ENCODE measurements around the gene ATG7. TPM values are rescaled to one million over a fixed set of nuclear protein-coding genes. Genes with fewer than 3 reads are reported as not detected.

ATG7 gene
- total RNA-seq, 2 experiments from 2014 or later = 21.7 to 28.4 TPM

DNA sequence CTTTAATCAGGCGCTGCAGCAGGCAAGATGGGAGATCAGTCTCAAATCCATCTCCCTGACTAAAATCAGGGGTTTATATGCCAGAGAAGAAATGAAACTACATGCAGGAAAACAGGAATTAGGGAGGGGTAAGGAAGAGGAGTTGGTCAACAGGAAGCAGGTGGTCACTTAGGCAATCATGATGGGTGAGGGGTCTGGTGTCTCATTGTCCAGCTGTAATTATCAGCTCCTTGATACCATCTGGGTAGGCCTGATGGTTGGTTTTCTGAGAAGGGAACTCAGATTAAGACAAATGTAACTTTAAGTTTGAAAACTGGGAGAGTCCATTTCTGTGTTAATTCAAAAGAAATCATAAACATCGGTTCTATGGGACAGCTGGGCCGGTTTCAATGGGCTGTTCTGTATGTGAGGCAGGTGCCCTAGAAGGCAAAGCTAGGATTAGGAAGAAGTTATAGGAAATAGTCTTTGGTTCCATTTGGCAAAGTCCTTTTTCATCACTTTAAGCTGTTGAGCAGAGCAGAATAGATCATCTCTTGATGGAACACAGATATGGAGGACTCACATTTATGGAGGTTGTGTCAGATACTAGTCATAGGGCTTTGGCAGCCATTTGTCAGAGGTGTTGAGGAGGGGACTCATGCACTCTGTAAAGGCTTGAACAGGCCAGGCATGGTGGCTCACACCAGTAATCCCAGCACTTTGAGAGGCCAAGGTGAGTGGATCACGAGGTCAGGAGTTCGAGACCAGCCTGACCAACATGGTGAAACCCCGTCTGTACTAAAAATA, 222.1 kb downstream of the ATG7 start:
- no peaks in the 10 kb centered on the region; the same call in 1 of the 2 replicates for H3K36me3 ChIP-seq (ENCODE audit: insufficient read depth, low read length)
- ChIA-PET CTCF (ENCODE audit: unreplicated experiment) (no interaction called here), POLR2A (interaction anchor here (0.6 kb wide), 1 partner anchor 68 kb away, joined by 3 read pairs; no protein-coding TSS in a partner anchor)
- no peak overlapping the region for H3K4me2 ChIP-seq (ENCODE audit: low read length)
- DNase-seq (ENCODE audit: low spot score) = no peak
- H2AFZ ChIP-seq (ENCODE audit: low read length) = no peak overlapping the region
- H3K27ac ChIP-seq (ENCODE audit: low read depth, low read length, poor library complexity, severe bottlenecking) = no peak overlapping the region
- H3K79me2 ChIP-seq (ENCODE audit: insufficient read depth, low read depth, low read length) = no peaks in the 10 kb centered on the region
- H3K9me3 ChIP-seq (ENCODE audit: low read length) = 0 out of 2 replicates have a peak, but pooled peaks cover 8% of the 10 kb centered on the region
- intact Hi-C loops (cut with micrococcal nuclease; ENCODE audit: unreplicated experiment) = no loop called here
- no peaks in the 10 kb centered on the region for H4K20me1 ChIP-seq (ENCODE audit: insufficient read depth, low read length)
- H3K4me3 ChIP-seq (ENCODE audit: low read depth, low read length, poor library complexity, severe bottlenecking) = no peak overlapping the region
- TF ChIP-seq EZH2phosphoT487 (IDR thresholded peaks at IDR 0.05; ENCODE audit: borderline replicate concordance, low read depth, low read length) = no peak
- TF ChIP-seq, protein P1, sequence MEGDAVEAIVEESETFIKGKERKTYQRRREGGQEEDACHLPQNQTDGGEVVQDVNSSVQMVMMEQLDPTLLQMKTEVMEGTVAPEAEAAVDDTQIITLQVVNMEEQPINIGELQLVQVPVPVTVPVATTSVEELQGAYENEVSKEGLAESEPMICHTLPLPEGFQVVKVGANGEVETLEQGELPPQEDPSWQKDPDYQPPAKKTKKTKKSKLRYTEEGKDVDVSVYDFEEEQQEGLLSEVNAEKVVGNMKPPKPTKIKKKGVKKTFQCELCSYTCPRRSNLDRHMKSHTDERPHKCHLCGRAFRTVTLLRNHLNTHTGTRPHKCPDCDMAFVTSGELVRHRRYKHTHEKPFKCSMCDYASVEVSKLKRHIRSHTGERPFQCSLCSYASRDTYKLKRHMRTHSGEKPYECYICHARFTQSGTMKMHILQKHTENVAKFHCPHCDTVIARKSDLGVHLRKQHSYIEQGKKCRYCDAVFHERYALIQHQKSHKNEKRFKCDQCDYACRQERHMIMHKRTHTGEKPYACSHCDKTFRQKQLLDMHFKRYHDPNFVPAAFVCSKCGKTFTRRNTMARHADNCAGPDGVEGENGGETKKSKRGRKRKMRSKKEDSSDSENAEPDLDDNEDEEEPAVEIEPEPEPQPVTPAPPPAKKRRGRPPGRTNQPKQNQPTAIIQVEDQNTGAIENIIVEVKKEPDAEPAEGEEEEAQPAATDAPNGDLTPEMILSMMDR (conservative IDR thresholded peaks at IDR 0.05; ENCODE audit: low read length) = no peak
- H3K4me1 ChIP-seq (ENCODE audit: insufficient read depth, low read length, poor library complexity, severe bottlenecking) = no peaks in the 10 kb centered on the region
- BruUV-seq (replicated peaks) = no TSS peak
- H3K9me2 ChIP-seq (ENCODE audit: insufficient read depth, low read length) = no peaks in the 10 kb centered on the region

DNA sequence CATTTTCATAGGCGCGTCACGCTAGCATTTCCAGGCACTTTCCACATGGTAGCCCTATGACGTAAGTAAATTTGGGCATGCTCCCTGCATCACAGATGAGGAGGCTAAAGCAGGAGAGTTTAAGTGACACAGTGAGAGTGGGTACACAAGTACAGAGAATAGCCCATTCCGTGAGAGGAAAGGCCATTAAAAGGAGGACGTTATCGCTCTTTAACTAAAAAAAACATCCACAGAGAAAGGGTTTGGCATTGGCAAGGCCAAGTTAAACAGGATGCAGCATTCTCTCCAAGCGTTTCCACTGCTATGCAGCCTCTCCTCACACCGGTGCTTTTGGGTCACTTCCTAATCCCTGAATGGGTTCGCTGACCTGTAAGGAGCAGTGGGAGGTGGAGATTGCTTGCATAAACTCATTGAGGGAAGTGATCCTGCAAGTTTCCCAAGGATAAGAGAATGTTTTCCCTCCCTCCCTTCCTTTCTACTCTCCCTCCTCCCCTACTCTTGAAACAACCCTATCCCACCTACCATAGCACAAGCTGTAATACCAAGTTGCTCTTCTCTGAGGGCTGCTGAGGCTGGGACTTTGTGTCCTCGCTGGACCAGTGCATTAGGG, 223.9 kb downstream of the ATG7 start:
- Histone ChIP-seq H2AFZ (ENCODE audit: low read length) (no peak overlapping the region), H3K4me1 (ENCODE audit: insufficient read depth, low read length, poor library complexity, severe bottlenecking) (no peaks in the 10 kb centered on the region), H3K36me3 (ENCODE audit: insufficient read depth, low read length) (no peaks in the 10 kb centered on the region; the same call in 1 of the 2 replicates), H3K4me2 (ENCODE audit: low read length) (no peak overlapping the region), H4K20me1 (ENCODE audit: insufficient read depth, low read length) (no peaks in the 10 kb centered on the region), H3K4me3 (ENCODE audit: low read depth, low read length, poor library complexity, severe bottlenecking) (no peak overlapping the region), H3K9me2 (ENCODE audit: insufficient read depth, low read length) (no peaks in the 10 kb centered on the region), H3K27ac (ENCODE audit: low read depth, low read length, poor library complexity, severe bottlenecking) (no peak overlapping the region), H3K9me3 (ENCODE audit: low read length) (0 out of 2 replicates have a peak, but pooled peaks cover 8% of the 10 kb centered on the region), H3K79me2 (ENCODE audit: insufficient read depth, low read depth, low read length) (no peaks in the 10 kb centered on the region)
- intact Hi-C loops (cut with micrococcal nuclease; ENCODE audit: unreplicated experiment) = no loop called here
- TF ChIP-seq, protein P1 (conservative IDR thresholded peaks at IDR 0.05; ENCODE audit: low read length) = no peak
- no peak for TF ChIP-seq EZH2phosphoT487 (IDR thresholded peaks at IDR 0.05; ENCODE audit: borderline replicate concordance, low read depth, low read length)
- no peak for DNase-seq (ENCODE audit: low spot score)
- ChIA-PET POLR2A (no interaction called here), CTCF (ENCODE audit: unreplicated experiment) (no interaction called here)
- BruUV-seq (replicated peaks) = no TSS peak

DNA sequence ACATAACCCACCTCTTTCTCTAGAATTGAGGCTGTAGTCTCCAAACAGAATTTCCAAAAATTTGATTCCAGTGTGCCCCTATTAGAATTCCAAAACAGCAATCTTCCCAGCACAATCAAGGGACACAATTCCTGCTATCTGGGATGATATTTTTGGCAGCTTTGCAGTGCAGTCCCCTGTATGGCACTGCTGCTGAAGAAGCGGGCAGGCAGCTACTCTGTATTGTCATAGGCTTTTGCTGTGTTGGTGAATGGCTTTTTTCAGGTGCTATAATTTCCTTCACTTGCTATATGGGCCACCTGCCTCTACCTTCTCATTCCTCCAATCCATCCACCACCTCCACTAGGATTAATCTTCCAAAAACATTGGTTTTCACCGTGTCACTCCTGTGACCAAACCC, 226.0 kb downstream of the ATG7 start:
- ChIA-PET CTCF (ENCODE audit: unreplicated experiment) (no interaction called here), POLR2A (no interaction called here)
- TF ChIP-seq, protein P1 (conservative IDR thresholded peaks at IDR 0.05; ENCODE audit: low read length) = no peak
- no peak for TF ChIP-seq EZH2phosphoT487 (IDR thresholded peaks at IDR 0.05; ENCODE audit: borderline replicate concordance, low read depth, low read length)
- no peaks in the 10 kb centered on the region for H3K4me1 ChIP-seq (ENCODE audit: insufficient read depth, low read length, poor library complexity, severe bottlenecking)
- no peaks in the 10 kb centered on the region for H3K79me2 ChIP-seq (ENCODE audit: insufficient read depth, low read depth, low read length)
- intact Hi-C loops (cut with micrococcal nuclease; ENCODE audit: unreplicated experiment) = no loop called here
- no peak for DNase-seq (ENCODE audit: low spot score)
- H3K4me3 ChIP-seq (ENCODE audit: low read depth, low read length, poor library complexity, severe bottlenecking) = no peak overlapping the region
- no peaks in the 10 kb centered on the region; the same call in 1 of the 2 replicates for H3K36me3 ChIP-seq (ENCODE audit: insufficient read depth, low read length)
- no peak overlapping the region for H2AFZ ChIP-seq (ENCODE audit: low read length)
- H4K20me1 ChIP-seq (ENCODE audit: insufficient read depth, low read length) = no peaks in the 10 kb centered on the region
- H3K9me3 ChIP-seq (ENCODE audit: low read length) = 0 out of 2 replicates have a peak, but pooled peaks cover 8% of the 10 kb centered on the region
- H3K9me2 ChIP-seq (ENCODE audit: insufficient read depth, low read length) = no peaks in the 10 kb centered on the region
- BruUV-seq (replicated peaks) = no TSS peak
- no peak overlapping the region for H3K27ac ChIP-seq (ENCODE audit: low read depth, low read length, poor library complexity, severe bottlenecking)
- no peak overlapping the region for H3K4me2 ChIP-seq (ENCODE audit: low read length)

Data from OCI-LY7 (cell line).